ENCODE measurements around the gene LTA4H.

The LTA4H gene

GRCh38 chr12:95953000-95953399, 82.4 kb downstream of the LTA4H start:
- DNase-seq = no peak

GRCh38 chr12:95951515-95951914, 83.9 kb downstream of the LTA4H start:
- no peak for DNase-seq
